Activated CD8-positive, alpha-beta memory T cell treated with anti-CD3 and anti-CD28 coated beads, Interleukin-2, amount 10 ng/mL, durations not matched to agents 7 days and 5 days (primary cell): ENCODE results near the gene SRPK2. TPM values are rescaled to one million over a fixed set of nuclear protein-coding genes. Genes with fewer than 3 reads are reported as not detected.
"Not testable (repeated sequence)": the region's sequence is repeated elsewhere in the genome, so short reads cannot be mapped to it uniquely, and the experiment has no call there.

Experiments
- ATAC-seq: fragments of 150-1000 bp; cut with Tn5 transposase; one replicate; pipeline ENCODE4 v1.10.0; 2021; ENCODE audit warnings: moderate library complexity
- CTCF ChIA-PET: fragments of 350-600 bp; sonication (Branson Sonifier 250); formaldehyde crosslinking; loops from one replicate; lab custom pipeline; 2021; ENCODE audit warnings: antibody characterized with exemption; lab: Charles Lee
- DNase-seq: peaks from one replicate; pipeline ENCODE4 v3.0.0-alpha.2; 2020
- H3K27ac Mint-ChIP-seq: one replicate; pipeline ENCODE4 v1.8.0; 2021; ENCODE audit warnings: mild to moderate bottlenecking, mixed read lengths
- H3K27me3 Mint-ChIP-seq: one replicate; pipeline ENCODE4 v1.8.0; 2021; ENCODE audit warnings: mixed read lengths
- H3K36me3 Mint-ChIP-seq: one replicate; pipeline ENCODE4 v1.8.0; 2021; ENCODE audit warnings: mild to moderate bottlenecking, mixed read lengths
- H3K4me1 Mint-ChIP-seq: one replicate; pipeline ENCODE4 v1.8.0; 2021; ENCODE audit warnings: mixed read lengths
- H3K4me3 Mint-ChIP-seq: one replicate; pipeline ENCODE4 v1.8.0; 2021; ENCODE audit warnings: mild to moderate bottlenecking, moderate library complexity, mixed read lengths
- H3K9me3 Mint-ChIP-seq: one replicate; pipeline ENCODE4 v1.8.0; 2022; ENCODE audit warnings: low read depth, mixed read lengths
- total RNA-seq, 2 experiments: library from RNA; stranded (reverse); gene quantifications; one replicate each; pipeline ENCODE4 v1.2.3, GENCODE V29; 2021

The SRPK2 gene
- total RNA-seq, 2 experiments from 2014 or later: 40.4 to 41.2 TPM

- DNase-seq (no peak), ATAC-seq (no peak)
- no peaks in the 10 kb centered on the region for H3K27me3 Mint-ChIP-seq
- peaks cover 4% of the 10 kb centered on the region for H3K36me3 Mint-ChIP-seq
- no peak overlapping the region for H3K27ac Mint-ChIP-seq
- CTCF ChIA-PET: no interaction called here
- H3K4me3 Mint-ChIP-seq: no peak overlapping the region
- H3K9me3 Mint-ChIP-seq: no peaks in the 10 kb centered on the region
- peaks cover 4% of the 10 kb centered on the region for H3K4me1 Mint-ChIP-seq
Measured at GRCh38 chr7:105278565-105278964, 110.2 kb downstream of the SRPK2 start.

- ATAC-seq (no peak), DNase-seq (no peak)
- Mint-ChIP-seq H3K36me3 (peaks cover 4% of the 10 kb centered on the region), H3K4me3 (no peak overlapping the region), H3K27me3 (no peaks in the 10 kb centered on the region), H3K27ac (no peak overlapping the region), H3K9me3 (no peaks in the 10 kb centered on the region), H3K4me1 (peaks cover 7% of the 10 kb centered on the region)
- CTCF ChIA-PET: no interaction called here
Measured at GRCh38 chr7:105277341-105277740, 111.4 kb downstream of the SRPK2 start.

GRCh38 chr7:105270117-105270516 is 118.6 kb downstream of the SRPK2 start:
- peaks cover 27% of the 10 kb centered on the region for H3K4me1 Mint-ChIP-seq
- ATAC-seq (no peak), DNase-seq (no peak)
- H3K4me3 Mint-ChIP-seq: no peak overlapping the region
- H3K36me3 Mint-ChIP-seq: no peaks in the 10 kb centered on the region
- H3K27me3 Mint-ChIP-seq: no peaks in the 10 kb centered on the region
- no peak overlapping the region for H3K27ac Mint-ChIP-seq
- H3K9me3 Mint-ChIP-seq: no peaks in the 10 kb centered on the region
- CTCF ChIA-PET: no interaction called here

DNA sequence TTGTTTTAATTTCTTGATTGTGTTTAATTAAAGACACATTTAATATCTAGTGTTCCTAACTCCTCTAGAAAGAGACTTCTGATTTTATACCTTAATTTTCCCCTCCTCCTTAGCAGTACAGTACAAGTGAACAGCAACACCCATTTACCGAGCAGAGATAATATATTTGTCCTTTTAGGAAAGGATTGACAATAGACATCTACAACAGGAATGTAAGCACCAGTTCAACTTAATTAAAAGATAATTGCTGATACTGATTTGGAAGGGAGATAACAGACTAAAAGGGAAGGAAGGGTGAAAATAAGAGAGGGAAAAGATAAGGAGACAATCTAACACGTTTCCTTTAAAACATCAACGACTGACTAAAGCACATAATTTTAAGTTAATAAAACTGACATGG is 119.3 kb downstream of the SRPK2 start:
- Mint-ChIP-seq H3K27me3 (no peaks in the 10 kb centered on the region), H3K4me1 (peaks cover 27% of the 10 kb centered on the region), H3K27ac (peak overlapping the region; percentile 83), H3K4me3 (peak overlapping the region; percentile 67), H3K36me3 (no peaks in the 10 kb centered on the region), H3K9me3 (no peaks in the 10 kb centered on the region)
- peak; percentile 5 for ATAC-seq
- no peak for DNase-seq
- CTCF ChIA-PET: interaction anchor here (1.2 kb wide), 1 partner anchor 41 kb away, joined by 3 read pairs; no protein-coding TSS in a partner anchor

- no peaks in the 10 kb centered on the region for H3K9me3 Mint-ChIP-seq
- DNase-seq (no peak), ATAC-seq (peak; percentile 69)
- CTCF ChIA-PET: interaction anchor here (1.0 to 1.2 kb wide), 2 partner anchors 40 to 288 kb away, joined by 3 read pairs; no protein-coding TSS in a partner anchor
- peak overlapping the region; percentile 83 for H3K27ac Mint-ChIP-seq
- peak overlapping the region; percentile 67 for H3K4me3 Mint-ChIP-seq
- no peaks in the 10 kb centered on the region for H3K36me3 Mint-ChIP-seq
- H3K27me3 Mint-ChIP-seq: no peaks in the 10 kb centered on the region
- H3K4me1 Mint-ChIP-seq: peaks cover 27% of the 10 kb centered on the region
Measured at GRCh38 chr7:105268511-105269392, 120.0 kb downstream of the SRPK2 start.

- CTCF ChIA-PET: interaction anchor here (1.0 to 1.2 kb wide), 2 partner anchors 39 to 287 kb away, joined by 3 read pairs; no protein-coding TSS in a partner anchor
- ATAC-seq: peak; percentile 85
- peak overlapping the region; percentile 83 for H3K27ac Mint-ChIP-seq
- no peaks in the 10 kb centered on the region for H3K36me3 Mint-ChIP-seq
- DNase-seq: no peak
- H3K9me3 Mint-ChIP-seq: no peaks in the 10 kb centered on the region
- H3K4me3 Mint-ChIP-seq: peak overlapping the region; percentile 67
- peaks cover 27% of the 10 kb centered on the region for H3K4me1 Mint-ChIP-seq
- H3K27me3 Mint-ChIP-seq: no peaks in the 10 kb centered on the region
Measured at GRCh38 chr7:105268056-105268455, 120.7 kb downstream of the SRPK2 start.

GRCh38 chr7:105267244-105267643 is 121.5 kb downstream of the SRPK2 start:
- Mint-ChIP-seq H3K27ac (peak overlapping the region; percentile 62), H3K4me3 (peak overlapping the region; percentile 70), H3K4me1 (peaks cover 24% of the 10 kb centered on the region), H3K36me3 (no peaks in the 10 kb centered on the region), H3K27me3 (no peaks in the 10 kb centered on the region), H3K9me3 (no peaks in the 10 kb centered on the region)
- CTCF ChIA-PET: no interaction called here
- ATAC-seq (peak; percentile 42), DNase-seq (no peak)

DNA sequence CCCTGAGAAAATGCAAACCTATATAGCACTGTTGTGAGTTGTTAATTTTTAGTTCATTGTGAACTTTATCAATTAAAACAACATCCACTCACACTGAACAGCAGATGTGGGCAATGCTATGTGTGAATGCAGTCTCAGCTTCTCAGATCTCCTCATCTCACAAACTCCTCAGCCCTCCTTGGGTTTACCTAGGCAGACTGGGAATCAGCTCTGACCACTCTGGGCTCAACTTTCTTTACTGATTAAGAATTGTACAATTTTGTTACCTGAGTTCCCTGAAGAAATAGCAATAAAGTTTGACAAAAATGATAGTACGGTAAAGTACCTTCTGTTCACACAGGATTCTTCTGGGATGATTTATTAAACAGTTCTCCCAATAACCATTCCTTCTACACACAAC is 124.0 kb downstream of the SRPK2 start:
- DNase-seq (no peak), ATAC-seq (no peak)
- Mint-ChIP-seq H3K27me3 (no peaks in the 10 kb centered on the region), H3K4me3 (no peak overlapping the region), H3K4me1 (peaks cover 28% of the 10 kb centered on the region), H3K36me3 (peaks cover 15% of the 10 kb centered on the region), H3K27ac (no peak overlapping the region), H3K9me3 (peaks cover 3% of the 10 kb centered on the region)
- CTCF ChIA-PET: no interaction called here

- ATAC-seq (no peak), DNase-seq (no peak)
- CTCF ChIA-PET: interaction anchor here (1.2 kb wide), 1 partner anchor 37 kb away, joined by 3 read pairs; no protein-coding TSS in a partner anchor
- Mint-ChIP-seq H3K36me3 (peaks cover 21% of the 10 kb centered on the region), H3K27me3 (no peaks in the 10 kb centered on the region), H3K9me3 (peaks cover 3% of the 10 kb centered on the region), H3K27ac (no peak overlapping the region), H3K4me1 (peaks cover 21% of the 10 kb centered on the region), H3K4me3 (no peak overlapping the region)
Measured at GRCh38 chr7:105261689-105262088, 127.0 kb downstream of the SRPK2 start.

- ATAC-seq, CTCF ChIA-PET, H3K27ac Mint-ChIP-seq: not testable (repeated sequence)
Measured at GRCh38 chr7:105260201-105260871, 128.4 kb downstream of the SRPK2 start.

DNA sequence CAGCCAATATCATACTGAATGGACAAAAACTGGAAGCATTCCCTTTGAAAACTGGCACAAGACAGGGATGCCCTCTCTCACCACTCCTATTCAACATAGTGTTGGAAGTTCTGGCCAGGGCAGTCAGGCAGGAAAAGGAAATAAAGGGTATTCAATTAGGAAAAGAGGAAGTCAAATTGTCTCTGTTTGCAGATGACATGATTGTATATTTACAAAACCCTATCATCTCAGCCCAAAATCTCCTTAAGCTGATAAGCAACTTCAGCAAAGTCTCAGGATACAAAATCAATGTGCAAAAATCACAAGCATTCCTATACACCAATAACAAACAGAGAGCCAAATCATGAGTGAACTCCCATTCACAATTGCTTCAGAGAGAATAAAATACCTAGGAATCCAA is 129.8 kb downstream of the SRPK2 start:
- not testable (repeated sequence) for ATAC-seq

More at GRCh38 chr7:105260201-105260871, 128.4 kb downstream of the SRPK2 start:
- DNase-seq, H3K27me3 Mint-ChIP-seq, H3K4me3 Mint-ChIP-seq, H3K9me3 Mint-ChIP-seq: not testable (repeated sequence)
- peaks cover 21% of the 10 kb centered on the region for H3K36me3 Mint-ChIP-seq
- peaks cover 19% of the 10 kb centered on the region for H3K4me1 Mint-ChIP-seq

DNA sequence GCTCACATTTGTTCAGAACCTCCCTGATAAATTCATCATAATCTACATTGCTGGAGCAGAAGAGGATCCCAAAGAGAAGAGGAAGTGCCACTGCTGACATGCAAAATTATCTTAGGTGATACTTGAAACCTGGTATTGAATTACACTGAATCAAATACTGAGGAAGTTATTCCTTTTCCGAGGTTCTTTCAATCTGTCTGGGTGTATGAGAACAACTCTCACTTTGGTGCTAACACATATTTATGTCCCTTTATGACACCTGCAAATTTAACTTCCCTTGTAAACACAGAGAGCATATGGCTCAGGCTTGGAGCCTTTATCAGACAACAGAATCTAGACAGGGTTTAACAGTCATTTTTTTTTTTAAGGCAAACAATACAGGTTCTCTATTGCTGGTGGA is 131.4 kb downstream of the SRPK2 start:
- H3K4me3 Mint-ChIP-seq: no peak overlapping the region
- peaks cover 3% of the 10 kb centered on the region for H3K9me3 Mint-ChIP-seq
- CTCF ChIA-PET: no interaction called here
- DNase-seq (no peak), ATAC-seq (no peak)
- H3K36me3 Mint-ChIP-seq: peaks cover 23% of the 10 kb centered on the region
- H3K4me1 Mint-ChIP-seq: peaks cover 20% of the 10 kb centered on the region
- H3K27me3 Mint-ChIP-seq: no peaks in the 10 kb centered on the region
- no peak overlapping the region for H3K27ac Mint-ChIP-seq

More for the DNA sequence above, 129.8 kb downstream of the SRPK2 start:
- H3K27me3 Mint-ChIP-seq, CTCF ChIA-PET, DNase-seq, H3K27ac Mint-ChIP-seq, H3K4me3 Mint-ChIP-seq, H3K9me3 Mint-ChIP-seq: not testable (repeated sequence)
- H3K4me1 Mint-ChIP-seq: peaks cover 17% of the 10 kb centered on the region
- peaks cover 23% of the 10 kb centered on the region for H3K36me3 Mint-ChIP-seq

DNA sequence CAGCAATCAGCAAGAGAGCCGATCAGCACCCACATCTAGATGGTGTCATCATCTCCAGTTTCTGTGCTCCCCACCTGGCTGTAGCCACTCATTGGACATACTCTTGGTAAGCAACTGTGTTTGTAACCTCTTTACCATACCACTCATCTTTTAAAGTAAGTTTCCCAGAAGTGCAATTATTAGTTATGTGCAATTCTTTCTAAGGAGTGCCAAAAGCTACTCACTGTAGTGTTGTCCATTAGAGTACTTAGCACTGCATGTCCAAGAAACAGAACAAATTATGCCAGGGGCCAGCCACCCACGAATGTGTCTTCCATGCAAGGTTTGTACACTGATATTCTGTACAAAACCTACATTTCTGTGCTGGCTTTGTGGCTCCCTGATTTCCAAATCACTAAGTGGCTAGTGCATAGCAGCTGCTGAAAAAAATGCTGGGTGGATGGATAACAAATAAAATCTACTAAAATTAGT is 131.9 kb downstream of the SRPK2 start:
- DNase-seq (no peak), ATAC-seq (no peak)
- Mint-ChIP-seq H3K27ac (no peak overlapping the region), H3K4me3 (no peak overlapping the region), H3K4me1 (peaks cover 23% of the 10 kb centered on the region), H3K9me3 (peaks cover 3% of the 10 kb centered on the region), H3K27me3 (no peaks in the 10 kb centered on the region), H3K36me3 (peaks cover 22% of the 10 kb centered on the region)
- CTCF ChIA-PET: no interaction called here
